HEK293 (cell line): ENCODE measurements around the gene ZGPAT.

Source experiments
- CTCF ChIA-PET: fragments of 350-600 bp; formaldehyde crosslinking; extraction: SDS; loops from one replicate; lab custom pipeline; 2021; ENCODE audit warnings: antibody characterized with exemption; lab: Yijun Ruan, JAX
- POLR2A ChIA-PET: fragments of 300-600 bp; formaldehyde crosslinking; extraction: SDS; loops from one replicate; lab custom pipeline; 2020; ENCODE audit warnings: antibody characterized with exemption, inconsistent platforms; lab: Yijun Ruan, JAX
- H3K27ac ChIP-seq: fragments of 200-500 bp; sonication (Bioruptor generic); 2 replicates; pipeline ENCODE4 v1.5.1; 2014; ENCODE audit warnings: low read depth, low read length, control low read depth, inconsistent platforms; ENCODE audit errors: extremely low read depth
- H3K36me3 ChIP-seq, 2 experiments: fragments of 200-500 bp in 1 of 2; sonication (Bioruptor generic) in 1 of 2; 1 replicate in 1 of 2; 2 replicates in 1 of 2; pipeline ENCODE4 v1.5.1; 2014 to 2017; ENCODE audit warnings: inconsistent platforms in 2 of 2, low read length in 2 of 2; ENCODE audit not compliant: control insufficient read depth in 2 of 2, insufficient read depth in 1 of 2
- H3K4me1 ChIP-seq: fragments of 200-500 bp; sonication (Bioruptor generic); 2 replicates; pipeline ENCODE4 v1.5.1; 2014; ENCODE audit warnings: mild to moderate bottlenecking, low read length, inconsistent platforms; ENCODE audit not compliant: control insufficient read depth, insufficient read depth
- H3K4me3 ChIP-seq: 2 replicates; pipeline ENCODE4 v1.5.1; 2011; ENCODE audit warnings: low read depth, mild to moderate bottlenecking, control low read depth, low read length, moderate library complexity
- H3K9me3 ChIP-seq: fragments of 200-500 bp; sonication (Bioruptor generic); 2 replicates; pipeline ENCODE4 v1.5.1; 2014; ENCODE audit warnings: low read depth, low read length, inconsistent platforms; ENCODE audit not compliant: control insufficient read depth, insufficient read depth
- BCL11B ChIP-seq: fragments of 450-650 bp; formaldehyde crosslinking; IDR thresholded peaks from 2 replicates; pipeline ENCODE4 v1.5.1; 2016; ENCODE audit warnings: low read depth, missing biosample characterization, missing genetic modification characterization
- HOXD13 ChIP-seq: sonication (generic); formaldehyde crosslinking; IDR thresholded peaks from 2 replicates; pipeline ENCODE4 v1.8.0; 2022; ENCODE audit warnings: missing genetic modification reagents, borderline replicate concordance
- KLF1 ChIP-seq: fragments of 450-650 bp; formaldehyde crosslinking; IDR thresholded peaks from 2 replicates; pipeline ENCODE4 v1.5.1; 2016; ENCODE audit warnings: missing biosample characterization, missing genetic modification characterization
- TSHZ1 ChIP-seq: fragments of 450-650 bp; formaldehyde crosslinking; IDR thresholded peaks from 2 replicates; pipeline ENCODE4 v1.5.1; 2016; ENCODE audit warnings: missing biosample characterization, missing genetic modification characterization, borderline replicate concordance
- WT1 ChIP-seq: fragments of 450-650 bp; formaldehyde crosslinking; IDR thresholded peaks from 2 replicates; pipeline ENCODE4 v1.5.1; 2016; ENCODE audit warnings: missing biosample characterization, missing genetic modification characterization
- ZBTB48 ChIP-seq: fragments of 450-650 bp; formaldehyde crosslinking; IDR thresholded peaks from 2 replicates; pipeline ENCODE4 v1.5.1; 2016; ENCODE audit warnings: missing biosample characterization, missing genetic modification characterization
- ZNF155 ChIP-seq: fragments of 450-650 bp; formaldehyde crosslinking; IDR thresholded peaks from 2 replicates; pipeline ENCODE4 v1.5.1; 2016; ENCODE audit warnings: missing biosample characterization, missing genetic modification characterization
- ZNF2 ChIP-seq: fragments of 450-650 bp; formaldehyde crosslinking; IDR thresholded peaks from 2 replicates; pipeline ENCODE4 v1.5.1; 2016; ENCODE audit warnings: missing biosample characterization, missing genetic modification characterization
- ZNF266 ChIP-seq: fragments of 450-650 bp; formaldehyde crosslinking; IDR thresholded peaks from 2 replicates; pipeline ENCODE4 v1.5.1; 2016; ENCODE audit warnings: missing biosample characterization, missing genetic modification characterization, low read depth
- ZNF335 ChIP-seq: fragments of 450-650 bp; formaldehyde crosslinking; conservative IDR thresholded peaks from 2 replicates; pipeline ENCODE4 v1.5.1; 2016; ENCODE audit warnings: missing biosample characterization, missing genetic modification characterization
- ZNF404 ChIP-seq: fragments of 450-650 bp; formaldehyde crosslinking; IDR thresholded peaks from 2 replicates; pipeline ENCODE4 v1.5.1; 2017; ENCODE audit warnings: missing biosample characterization, missing genetic modification characterization
- ZNF426 ChIP-seq: fragments of 450-650 bp; formaldehyde crosslinking; IDR thresholded peaks from 2 replicates; pipeline ENCODE4 v1.5.1; 2017; ENCODE audit warnings: missing biosample characterization, missing genetic modification characterization, mild to moderate bottlenecking, inconsistent platforms, moderate library complexity
- ZNF433 ChIP-seq: fragments of 450-650 bp; formaldehyde crosslinking; IDR thresholded peaks from 2 replicates; pipeline ENCODE4 v1.5.1; 2016; ENCODE audit warnings: missing biosample characterization, missing genetic modification characterization, low read depth
- ZNF530 ChIP-seq: fragments of 450-650 bp; formaldehyde crosslinking; IDR thresholded peaks from 2 replicates; pipeline ENCODE4 v1.5.1; 2016; ENCODE audit warnings: low read depth, missing biosample characterization, missing genetic modification characterization
- ZNF560 ChIP-seq: fragments of 450-650 bp; formaldehyde crosslinking; IDR thresholded peaks from 2 replicates; pipeline ENCODE4 v1.5.1; 2017; ENCODE audit warnings: missing biosample characterization, missing genetic modification characterization, borderline replicate concordance
- ZNF600 ChIP-seq: fragments of 450-650 bp; formaldehyde crosslinking; IDR thresholded peaks from 2 replicates; pipeline ENCODE4 v1.5.1; 2016; ENCODE audit warnings: missing biosample characterization, missing genetic modification characterization
- ZNF629 ChIP-seq: fragments of 450-650 bp; formaldehyde crosslinking; IDR thresholded peaks from 2 replicates; pipeline ENCODE4 v1.5.1; 2017; ENCODE audit warnings: missing biosample characterization, missing genetic modification characterization
- ZNF670 ChIP-seq: fragments of 450-650 bp; formaldehyde crosslinking; IDR thresholded peaks from 2 replicates; pipeline ENCODE4 v1.5.1; 2016; ENCODE audit warnings: missing biosample characterization, missing genetic modification characterization, low read depth
- ZNF707 ChIP-seq: fragments of 450-650 bp; formaldehyde crosslinking; IDR thresholded peaks from 2 replicates; pipeline ENCODE4 v1.5.1; 2016; ENCODE audit warnings: missing biosample characterization, missing genetic modification characterization
- ZNF768 ChIP-seq: fragments of 450-650 bp; formaldehyde crosslinking; IDR thresholded peaks from 2 replicates; pipeline ENCODE4 v1.5.1; 2018; ENCODE audit warnings: missing biosample characterization, mild to moderate bottlenecking, missing genetic modification characterization
- ZNF791 ChIP-seq: fragments of 450-650 bp; formaldehyde crosslinking; IDR thresholded peaks from 2 replicates; pipeline ENCODE4 v1.5.1; 2016; ENCODE audit warnings: missing biosample characterization, missing genetic modification characterization
- ZSCAN30 ChIP-seq: fragments of 450-650 bp; IDR thresholded peaks from 2 replicates; pipeline ENCODE4 v1.5.1; 2018; ENCODE audit warnings: missing biosample characterization, mild to moderate bottlenecking, missing genetic modification characterization, moderate library complexity
- TF ChIP-seq, protein P1 (sequence below): fragments of 450-650 bp; formaldehyde crosslinking; IDR thresholded peaks from 2 replicates; pipeline ENCODE4 v1.5.1; 2016; ENCODE audit warnings: missing biosample characterization, missing genetic modification characterization
- TF ChIP-seq, protein P2 (sequence below): fragments of 450-650 bp; formaldehyde crosslinking; conservative IDR thresholded peaks from 2 replicates; pipeline ENCODE4 v1.5.1; 2016; ENCODE audit warnings: low read depth, missing biosample characterization, missing genetic modification characterization
- TF ChIP-seq, protein P3 (sequence below): sonication (generic); formaldehyde crosslinking; IDR thresholded peaks from 2 replicates; pipeline ENCODE4 v1.8.1; 2022; ENCODE audit warnings: mild to moderate bottlenecking, moderate library complexity, missing genetic modification reagents

The ZGPAT gene

GRCh38 chr20:63748070-63748933 is 40.5 kb downstream of the ZGPAT start:
- Histone ChIP-seq H3K4me1 (no peaks in the 10 kb centered on the region), H3K4me3 (no peak overlapping the region)
- TF ChIP-seq ZNF2 (tag by site-specific recombination) (no peak), TSHZ1 (tag by site-specific recombination) (no peak), HOXD13 (CRISPR knock-in tag) (no peak), ZNF335 (tag by site-specific recombination) (no peak), ZNF768 (tag by site-specific recombination) (no peak), ZNF670 (tag by site-specific recombination) (no peak), ZNF404 (no peak), ZNF426 (no peak), WT1 (tag by site-specific recombination) (no peak), ZNF433 (tag by site-specific recombination) (no peak), ZNF560 (tag by site-specific recombination) (no peak), ZBTB48 (tag by site-specific recombination) (no peak), ZNF707 (tag by site-specific recombination) (no peak)
- TF ChIP-seq, protein P1, sequence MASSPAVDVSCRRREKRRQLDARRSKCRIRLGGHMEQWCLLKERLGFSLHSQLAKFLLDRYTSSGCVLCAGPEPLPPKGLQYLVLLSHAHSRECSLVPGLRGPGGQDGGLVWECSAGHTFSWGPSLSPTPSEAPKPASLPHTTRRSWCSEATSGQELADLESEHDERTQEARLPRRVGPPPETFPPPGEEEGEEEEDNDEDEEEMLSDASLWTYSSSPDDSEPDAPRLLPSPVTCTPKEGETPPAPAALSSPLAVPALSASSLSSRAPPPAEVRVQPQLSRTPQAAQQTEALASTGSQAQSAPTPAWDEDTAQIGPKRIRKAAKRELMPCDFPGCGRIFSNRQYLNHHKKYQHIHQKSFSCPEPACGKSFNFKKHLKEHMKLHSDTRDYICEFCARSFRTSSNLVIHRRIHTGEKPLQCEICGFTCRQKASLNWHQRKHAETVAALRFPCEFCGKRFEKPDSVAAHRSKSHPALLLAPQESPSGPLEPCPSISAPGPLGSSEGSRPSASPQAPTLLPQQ (tag by site-specific recombination): no peak
- TF ChIP-seq, protein P2, sequence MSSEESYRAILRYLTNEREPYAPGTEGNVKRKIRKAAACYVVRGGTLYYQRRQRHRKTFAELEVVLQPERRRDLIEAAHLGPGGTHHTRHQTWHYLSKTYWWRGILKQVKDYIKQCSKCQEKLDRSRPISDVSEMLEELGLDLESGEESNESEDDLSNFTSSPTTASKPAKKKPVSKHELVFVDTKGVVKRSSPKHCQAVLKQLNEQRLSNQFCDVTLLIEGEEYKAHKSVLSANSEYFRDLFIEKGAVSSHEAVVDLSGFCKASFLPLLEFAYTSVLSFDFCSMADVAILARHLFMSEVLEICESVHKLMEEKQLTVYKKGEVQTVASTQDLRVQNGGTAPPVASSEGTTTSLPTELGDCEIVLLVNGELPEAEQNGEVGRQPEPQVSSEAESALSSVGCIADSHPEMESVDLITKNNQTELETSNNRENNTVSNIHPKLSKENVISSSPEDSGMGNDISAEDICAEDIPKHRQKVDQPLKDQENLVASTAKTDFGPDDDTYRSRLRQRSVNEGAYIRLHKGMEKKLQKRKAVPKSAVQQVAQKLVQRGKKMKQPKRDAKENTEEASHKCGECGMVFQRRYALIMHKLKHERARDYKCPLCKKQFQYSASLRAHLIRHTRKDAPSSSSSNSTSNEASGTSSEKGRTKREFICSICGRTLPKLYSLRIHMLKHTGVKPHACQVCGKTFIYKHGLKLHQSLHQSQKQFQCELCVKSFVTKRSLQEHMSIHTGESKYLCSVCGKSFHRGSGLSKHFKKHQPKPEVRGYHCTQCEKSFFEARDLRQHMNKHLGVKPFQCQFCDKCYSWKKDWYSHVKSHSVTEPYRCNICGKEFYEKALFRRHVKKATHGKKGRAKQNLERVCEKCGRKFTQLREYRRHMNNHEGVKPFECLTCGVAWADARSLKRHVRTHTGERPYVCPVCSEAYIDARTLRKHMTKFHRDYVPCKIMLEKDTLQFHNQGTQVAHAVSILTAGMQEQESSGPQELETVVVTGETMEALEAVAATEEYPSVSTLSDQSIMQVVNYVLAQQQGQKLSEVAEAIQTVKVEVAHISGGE (tag by site-specific recombination): no peak
- TF ChIP-seq, all 188 proteins: peak for 0
- no peaks in the 10 kb centered on the region for H3K9me3 ChIP-seq
- H3K27ac ChIP-seq: no peak overlapping the region
- ChIA-PET CTCF (interaction anchor here (0.5 to 0.6 kb wide), 2 partner anchors 28 to 283 kb away, joined by 3 to 4 read pairs; no protein-coding TSS in a partner anchor), POLR2A (interaction anchor here (0.8 kb wide), 1 partner anchor 41 kb away, joined by 3 read pairs; the partner anchor contains the start of genes ARFRP1 and ZGPAT)
- peaks cover 3 to 7% of the 10 kb centered on the region in 2 experiments; a peak in 1 of 3 replicates for H3K36me3 ChIP-seq

DNA sequence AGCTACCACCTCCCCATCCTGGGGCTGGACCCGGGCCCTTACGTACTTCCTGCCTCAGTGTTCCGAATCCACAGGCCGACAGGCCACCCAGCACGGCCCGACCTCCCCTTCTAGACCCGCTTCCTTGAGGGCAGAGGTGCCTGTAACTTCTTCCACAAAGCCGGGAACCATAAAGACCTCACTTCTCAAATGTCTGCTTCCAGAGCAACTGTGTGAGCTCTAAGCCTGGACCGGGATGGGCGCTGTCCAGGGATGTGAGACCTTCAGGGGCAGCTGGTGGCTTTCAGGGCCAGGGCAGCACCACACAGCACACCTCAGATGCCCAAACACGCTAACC is 41.1 kb downstream of the ZGPAT start:
- Histone ChIP-seq H3K27ac (no peak overlapping the region), H3K4me3 (no peak overlapping the region), H3K9me3 (no peaks in the 10 kb centered on the region), H3K4me1 (no peaks in the 10 kb centered on the region), H3K36me3 (peaks cover 0 to 2% of the 10 kb centered on the region in 2 experiments; a peak in 1 of 3 replicates)
- ChIA-PET POLR2A (interaction anchor here (0.8 kb wide), 1 partner anchor 41 kb away, joined by 3 read pairs; the partner anchor contains the start of genes ARFRP1 and ZGPAT), CTCF (no interaction called here)
- no peak for TF ChIP-seq ZNF530
- no peak for TF ChIP-seq ZNF791 (tag by site-specific recombination)
- no peak for TF ChIP-seq ZNF670 (tag by site-specific recombination)
- TF ChIP-seq ZSCAN30 (tag by site-specific recombination): no peak
- TF ChIP-seq KLF1 (tag by site-specific recombination): no peak
- no peak for TF ChIP-seq ZNF707 (tag by site-specific recombination)
- TF ChIP-seq, protein P3, sequence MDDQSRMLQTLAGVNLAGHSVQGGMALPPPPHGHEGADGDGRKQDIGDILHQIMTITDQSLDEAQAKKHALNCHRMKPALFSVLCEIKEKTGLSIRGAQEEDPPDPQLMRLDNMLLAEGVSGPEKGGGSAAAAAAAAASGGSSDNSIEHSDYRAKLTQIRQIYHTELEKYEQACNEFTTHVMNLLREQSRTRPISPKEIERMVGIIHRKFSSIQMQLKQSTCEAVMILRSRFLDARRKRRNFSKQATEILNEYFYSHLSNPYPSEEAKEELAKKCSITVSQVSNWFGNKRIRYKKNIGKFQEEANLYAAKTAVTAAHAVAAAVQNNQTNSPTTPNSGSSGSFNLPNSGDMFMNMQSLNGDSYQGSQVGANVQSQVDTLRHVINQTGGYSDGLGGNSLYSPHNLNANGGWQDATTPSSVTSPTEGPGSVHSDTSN (CRISPR knock-in tag): no peak
- no peak for TF ChIP-seq ZNF266 (tag by site-specific recombination)
- no peak for TF ChIP-seq BCL11B
- no peak for TF ChIP-seq ZNF155 (tag by site-specific recombination)
- TF ChIP-seq ZNF768 (tag by site-specific recombination): no peak
- no peak for TF ChIP-seq ZNF629 (tag by site-specific recombination)
- no peak for TF ChIP-seq ZNF600 (tag by site-specific recombination)
